ENCODE results near the gene ACSL3. TPM values are rescaled to one million over a fixed set of nuclear protein-coding genes. Genes with fewer than 3 reads are reported as not detected.

Gene ACSL3
- total RNA-seq, 2 donors from 2014 or later, result 36.1 to 37.1 TPM

- peak in 1 of 2 donors; percentile 76 for DNase-seq (ENCODE audit: low spot score in 2 of 2)
- Mint-ChIP-seq H3K36me3 (peaks cover 23 to 27% of the 10 kb centered on the region in 2 donors), H3K27ac (no peak overlapping the region), H3K9me3 (peaks cover 13 to 14% of the 10 kb centered on the region in 2 donors)
- ATAC-seq, result peak; percentile 74 to 86
Measured at GRCh38 chr2:222939208-222939856, 78.5 kb downstream of the ACSL3 start.

GRCh38 chr2:222939979-222940378 lies 79.1 kb downstream of the ACSL3 start:
- Mint-ChIP-seq H3K9me3 (peaks cover 13 to 14% of the 10 kb centered on the region in 2 donors), H3K27ac (no peak overlapping the region), H3K36me3 (peaks cover 18 to 21% of the 10 kb centered on the region in 2 donors)
- ATAC-seq (no peak), DNase-seq (ENCODE audit: low spot score in 2 of 2) (no peak)

DNA sequence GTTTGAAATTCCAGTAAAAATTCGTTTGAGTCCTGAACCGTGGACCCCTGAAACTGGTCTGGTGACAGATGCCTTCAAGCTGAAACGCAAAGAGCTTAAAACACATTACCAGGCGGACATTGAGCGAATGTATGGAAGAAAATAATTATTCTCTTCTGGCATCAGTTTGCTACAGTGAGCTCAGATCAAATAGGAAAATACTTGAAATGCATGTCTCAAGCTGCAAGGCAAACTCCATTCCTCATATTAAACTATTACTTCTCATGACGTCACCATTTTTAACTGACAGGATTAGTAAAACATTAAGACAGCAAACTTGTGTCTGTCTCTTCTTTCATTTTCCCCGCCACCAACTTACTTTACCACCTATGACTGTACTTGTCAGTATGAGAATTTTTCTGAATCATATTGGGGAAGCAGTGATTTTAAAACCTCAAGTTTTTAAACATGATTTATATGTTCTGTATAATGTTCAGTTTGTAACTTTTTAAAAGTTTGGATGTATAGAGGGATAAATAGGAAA lies 80.7 kb downstream of the ACSL3 start:
- H3K9me3 Mint-ChIP-seq, result peaks cover 11 to 12% of the 10 kb centered on the region in 2 donors
- H3K27ac Mint-ChIP-seq, result no peak overlapping the region
- ATAC-seq, result no peak
- peaks cover 15 to 18% of the 10 kb centered on the region in 2 donors for H3K36me3 Mint-ChIP-seq
- no peak for DNase-seq (ENCODE audit: low spot score in 2 of 2)

- DNase-seq (ENCODE audit: low spot score in 2 of 2) (no peak), ATAC-seq (no peak)
- Mint-ChIP-seq H3K27ac (no peak overlapping the region), H3K36me3 (peaks cover 5 to 9% of the 10 kb centered on the region in 2 donors), H3K9me3 (peaks cover 4 to 5% of the 10 kb centered on the region in 2 donors)
Measured at GRCh38 chr2:222942561-222942960, 81.7 kb downstream of the ACSL3 start.

DNA sequence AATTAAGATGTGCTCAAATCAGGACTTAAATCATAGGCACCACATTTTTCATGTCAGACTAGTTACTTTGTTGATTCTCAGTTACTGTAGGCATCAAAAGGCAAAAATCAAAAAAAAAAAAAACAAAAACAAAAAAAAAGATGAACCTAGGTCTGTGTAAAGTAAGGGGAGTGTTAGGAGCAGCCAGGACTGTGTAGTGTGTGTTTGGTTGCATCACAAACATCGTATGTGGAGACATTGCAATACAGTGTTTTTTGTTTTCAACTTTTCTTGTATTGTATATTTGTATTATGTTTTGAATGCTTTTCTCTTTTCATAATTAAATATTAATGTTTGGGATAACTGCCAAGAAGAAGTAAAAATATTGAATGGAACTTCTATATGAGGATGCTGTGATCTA lies 82.1 kb downstream of the ACSL3 start:
- DNase-seq (ENCODE audit: low spot score in 2 of 2), result no peak
- Mint-ChIP-seq H3K27ac (peak overlapping the region in 1 of 2 donors; percentile 46), H3K36me3 (peaks cover under 1 to 6% of the 10 kb centered on the region in 2 donors), H3K9me3 (peaks cover 0 to under 1% of the 10 kb centered on the region in 2 donors)
- no peak for ATAC-seq

DNA sequence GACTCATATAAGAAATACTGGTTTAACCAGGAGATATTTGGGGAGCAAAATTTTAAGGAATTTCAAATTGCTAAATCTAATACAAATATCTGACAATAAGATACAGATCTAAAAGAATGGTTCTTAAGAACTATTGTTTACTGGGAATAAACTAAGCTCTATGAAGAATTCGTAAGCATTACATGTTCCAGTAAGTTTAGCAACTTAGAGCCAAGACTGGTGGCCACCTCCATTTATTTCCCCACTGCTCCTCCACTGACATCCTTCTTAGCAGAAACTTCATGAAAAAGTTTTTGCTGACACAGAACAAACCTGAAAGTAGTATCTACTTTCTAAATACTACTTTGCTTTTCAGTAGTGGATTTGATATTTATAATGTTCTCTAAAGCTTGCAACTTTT lies 83.0 kb downstream of the ACSL3 start:
- Mint-ChIP-seq H3K36me3 (peaks cover 0 to 6% of the 10 kb centered on the region in 2 donors), H3K9me3 (no peaks in the 10 kb centered on the region), H3K27ac (no peak overlapping the region)
- ATAC-seq (peak in 1 of 2 donors; percentile 65), DNase-seq (ENCODE audit: low spot score in 2 of 2) (no peak)

DNA sequence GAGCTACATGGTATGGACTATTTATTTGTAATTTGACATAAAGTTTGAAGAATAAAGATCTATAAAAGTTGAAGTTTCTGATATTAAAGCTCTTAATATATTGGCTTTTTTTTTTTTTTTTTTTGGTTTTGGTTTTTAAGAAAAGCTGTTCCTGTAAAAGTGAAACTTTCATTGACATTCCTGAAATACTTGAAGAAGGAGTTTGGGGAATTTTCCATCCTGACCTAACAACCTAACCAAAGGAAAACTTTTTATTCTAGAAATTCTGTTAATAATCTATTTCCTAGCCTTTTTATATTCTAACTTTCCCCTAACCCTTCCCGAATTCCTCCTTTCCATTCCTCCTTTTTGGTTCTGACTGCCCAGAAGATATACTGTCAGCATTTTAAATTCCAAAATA lies 83.7 kb downstream of the ACSL3 start:
- DNase-seq (ENCODE audit: low spot score in 2 of 2) (no peak), ATAC-seq (no peak)
- Mint-ChIP-seq H3K36me3 (no peaks in the 10 kb centered on the region), H3K27ac (no peak overlapping the region), H3K9me3 (no peaks in the 10 kb centered on the region)

GRCh38 chr2:222944971-222945740 lies 84.3 kb downstream of the ACSL3 start:
- H3K9me3 Mint-ChIP-seq, result no peaks in the 10 kb centered on the region
- no peaks in the 10 kb centered on the region for H3K36me3 Mint-ChIP-seq
- H3K27ac Mint-ChIP-seq, result no peak overlapping the region
- ATAC-seq (no peak), DNase-seq (ENCODE audit: low spot score in 2 of 2) (no peak)

GRCh38 chr2:222945887-222946286 lies 85.1 kb downstream of the ACSL3 start:
- no peak for DNase-seq (ENCODE audit: low spot score in 2 of 2)
- no peak overlapping the region for H3K27ac Mint-ChIP-seq
- ATAC-seq, result no peak
- no peaks in the 10 kb centered on the region for H3K36me3 Mint-ChIP-seq
- no peaks in the 10 kb centered on the region for H3K9me3 Mint-ChIP-seq

DNA sequence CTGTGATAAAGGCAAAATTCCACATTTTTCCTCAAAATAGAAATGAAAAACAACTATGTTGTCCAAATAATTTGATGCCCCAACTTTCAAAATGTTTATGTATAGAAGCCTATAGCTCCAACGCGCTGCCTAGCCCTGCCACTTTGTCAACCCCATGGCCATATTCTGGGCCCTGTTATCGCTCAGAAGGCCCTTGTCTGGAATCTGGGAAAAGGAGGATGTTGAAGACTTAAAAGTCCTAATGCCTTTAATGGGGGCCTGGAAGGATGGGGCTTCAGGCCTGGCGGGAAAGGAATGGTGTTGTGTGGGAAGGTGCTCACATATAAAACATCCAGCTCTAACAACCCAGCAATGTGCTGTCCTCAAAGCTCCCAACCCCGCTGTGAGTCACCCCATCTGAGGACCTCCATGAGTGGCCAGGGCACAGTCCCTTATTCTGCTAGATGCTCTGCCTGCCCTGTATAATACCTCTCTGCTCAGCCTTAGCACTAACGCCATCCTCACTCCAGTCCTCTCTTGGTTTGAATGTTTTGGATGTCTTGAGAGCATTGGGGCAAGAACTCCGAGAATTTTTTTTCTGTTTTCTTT lies 86.0 kb downstream of the ACSL3 start:
- no peak overlapping the region for H3K27ac Mint-ChIP-seq
- H3K36me3 Mint-ChIP-seq, result no peaks in the 10 kb centered on the region
- DNase-seq (ENCODE audit: low spot score in 2 of 2) (no peak), ATAC-seq (no peak)
- H3K9me3 Mint-ChIP-seq, result no peaks in the 10 kb centered on the region

GRCh38 chr2:222949073-222949472 lies 88.2 kb downstream of the ACSL3 start:
- no peaks in the 10 kb centered on the region for H3K36me3 Mint-ChIP-seq
- ATAC-seq (no peak), DNase-seq (ENCODE audit: low spot score in 2 of 2) (no peak)
- no peaks in the 10 kb centered on the region for H3K9me3 Mint-ChIP-seq
- no peak overlapping the region for H3K27ac Mint-ChIP-seq

DNA sequence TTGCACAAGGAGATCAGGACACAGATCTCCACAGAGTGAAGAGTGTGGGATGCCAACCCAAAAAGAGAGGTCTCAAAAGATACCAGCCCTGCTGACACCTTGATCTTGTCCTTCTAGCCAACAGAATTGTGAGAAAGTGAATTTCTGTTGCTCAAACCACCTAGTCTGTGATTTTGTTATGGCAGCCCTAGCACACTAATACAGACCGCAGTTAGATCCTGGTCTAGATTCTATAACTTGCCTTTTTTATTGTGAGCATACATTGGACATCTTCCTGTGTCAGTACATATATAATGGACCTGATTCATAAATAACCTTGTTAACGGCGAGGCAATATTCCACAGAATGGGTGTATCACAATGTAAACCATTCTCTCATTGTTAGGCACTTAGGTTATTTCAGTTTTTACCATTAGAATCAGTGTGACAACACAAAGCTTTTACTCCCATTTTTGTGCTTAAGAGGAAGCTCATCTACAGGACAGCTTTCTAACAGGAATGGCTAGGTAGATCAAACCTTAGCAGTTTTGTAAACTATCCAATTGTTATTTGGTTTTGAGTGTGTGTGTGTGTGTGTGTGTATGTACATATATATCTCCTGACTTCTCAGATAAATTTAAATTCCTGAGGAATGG lies 89.0 kb downstream of the ACSL3 start:
- H3K36me3 Mint-ChIP-seq, result no peaks in the 10 kb centered on the region
- H3K9me3 Mint-ChIP-seq, result no peaks in the 10 kb centered on the region
- no peak for ATAC-seq
- no peak for DNase-seq (ENCODE audit: low spot score in 2 of 2)
- H3K27ac Mint-ChIP-seq, result no peak overlapping the region

DNA sequence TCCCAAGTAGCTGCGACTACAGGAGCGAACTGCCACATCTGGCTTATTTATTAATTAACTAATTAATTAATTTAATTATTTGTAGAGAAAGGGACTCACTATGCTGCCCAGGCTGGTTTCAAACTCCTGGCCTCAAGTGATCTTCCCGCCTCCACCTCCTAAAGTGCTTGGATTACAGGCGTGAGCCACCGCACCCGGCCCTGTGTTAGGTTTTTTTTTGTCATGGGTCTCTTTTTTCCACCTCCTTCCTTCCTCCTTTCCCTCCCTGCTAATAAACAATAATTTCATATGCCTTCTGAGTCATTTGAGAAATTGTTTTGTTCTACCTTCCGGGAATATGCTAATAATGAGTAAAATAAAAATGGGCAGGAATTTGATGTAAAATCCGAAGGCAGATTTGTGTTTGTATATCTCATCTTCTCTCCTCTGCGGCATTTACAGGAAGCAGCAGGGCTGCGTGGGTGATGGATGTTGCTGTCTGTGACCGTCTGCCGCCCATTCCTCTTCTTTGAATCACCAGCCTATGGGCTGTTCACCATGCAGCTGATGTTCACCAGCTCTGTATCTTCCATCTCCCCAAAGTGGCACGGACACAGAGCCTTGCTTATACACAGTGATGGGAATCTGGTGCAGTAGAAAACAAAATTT lies 89.9 kb downstream of the ACSL3 start:
- peak in 1 of 2 donors; percentile 48 for ATAC-seq

DNA sequence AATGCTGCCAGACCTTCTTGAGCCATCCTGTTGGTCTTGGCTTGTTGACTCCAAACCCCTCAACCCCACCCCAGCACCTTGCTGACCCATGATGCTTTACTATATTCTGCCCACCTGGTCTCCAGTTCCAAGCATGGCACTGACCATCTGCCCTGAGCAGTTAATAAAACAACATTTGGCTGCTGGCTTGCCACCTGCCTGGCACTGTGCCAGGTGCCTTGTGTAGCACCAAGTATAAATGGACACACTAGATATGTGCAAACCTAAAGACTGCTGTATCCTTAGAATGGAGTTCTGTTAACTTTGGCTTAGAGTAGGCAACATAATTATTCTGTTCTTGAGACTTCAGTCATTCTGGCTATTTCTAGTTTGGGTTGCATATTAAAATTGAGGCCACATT lies 91.4 kb downstream of the ACSL3 start:
- H3K9me3 Mint-ChIP-seq, result no peaks in the 10 kb centered on the region
- no peaks in the 10 kb centered on the region for H3K36me3 Mint-ChIP-seq
- no peak overlapping the region for H3K27ac Mint-ChIP-seq
- ATAC-seq (no peak), DNase-seq (ENCODE audit: low spot score in 2 of 2) (no peak)

More for the DNA sequence above, 89.9 kb downstream of the ACSL3 start:
- Mint-ChIP-seq H3K9me3 (no peaks in the 10 kb centered on the region), H3K27ac (no peak overlapping the region), H3K36me3 (no peaks in the 10 kb centered on the region)
- no peak for DNase-seq (ENCODE audit: low spot score in 2 of 2)

DNA sequence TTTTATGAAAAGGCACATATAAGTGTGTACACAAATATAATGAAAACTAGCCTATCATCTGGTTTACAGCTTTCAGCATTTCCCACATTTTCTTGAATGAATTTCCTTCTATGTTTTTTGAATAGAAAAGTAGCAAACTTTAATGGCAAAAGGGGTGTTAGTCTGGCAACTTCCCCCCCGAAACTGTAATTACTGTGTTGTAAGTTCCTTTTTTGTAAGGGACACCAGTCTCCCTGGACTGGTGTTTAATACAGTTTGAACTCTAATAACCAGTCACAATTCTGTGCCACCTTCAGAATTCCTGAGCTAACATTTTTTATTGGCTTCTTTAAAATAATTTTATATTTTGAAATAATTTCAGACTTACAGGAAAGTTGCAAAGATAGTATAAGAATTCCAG lies 94.2 kb downstream of the ACSL3 start:
- DNase-seq (ENCODE audit: low spot score in 2 of 2) (no peak), ATAC-seq (no peak)
- H3K27ac Mint-ChIP-seq, result no peak overlapping the region
- H3K9me3 Mint-ChIP-seq, result no peaks in the 10 kb centered on the region
- H3K36me3 Mint-ChIP-seq, result no peaks in the 10 kb centered on the region

GRCh38 chr2:222959358-222959757 lies 98.5 kb downstream of the ACSL3 start:
- DNase-seq (ENCODE audit: low spot score in 2 of 2), result no peak
- H3K36me3 Mint-ChIP-seq, result no peaks in the 10 kb centered on the region
- H3K9me3 Mint-ChIP-seq, result no peaks in the 10 kb centered on the region
- no peak for ATAC-seq
- H3K27ac Mint-ChIP-seq, result no peak overlapping the region

Measured in activated naive CD4-positive, alpha-beta T cell treated with anti-CD3 and anti-CD28 coated beads, Interleukin-2, amount 50 U/mL, for 72 hours (primary cell).